H1 (cell line): ENCODE measurements around the gene RHBDL2. TPM values are rescaled to one million over a fixed set of nuclear protein-coding genes. Genes with fewer than 3 reads are reported as not detected.

Experiments used
- CTCF ChIA-PET: fragments of 300-600 bp; sonication (Branson Sonifier 250); formaldehyde crosslinking; loops from one replicate; lab custom pipeline; 2021; ENCODE audit not compliant: partially characterized antibody; lab: Charles Lee
- POLR2A ChIA-PET: fragments of 300-600 bp; sonication (Branson Sonifier 250); formaldehyde crosslinking; loops from one replicate; lab custom pipeline; 2021; ENCODE audit warnings: inconsistent platforms; ENCODE audit not compliant: partially characterized antibody; lab: Charles Lee
- DNase-seq, 2 experiments: peaks; one replicate each; pipeline versions ENCODE4 v3.0.0 to v3.0.0-alpha.2; 2010 to 2022; ENCODE audit warnings: low spot score in 2 of 2, low read depth in 1 of 2, mixed read lengths in 1 of 2
- FAIRE-seq: peaks from 2 replicates; lab custom pipeline; 2011; peaks lifted over from hg19 to GRCh38; lab: Jason Lieb, UNC
- H2AFZ ChIP-seq: 2 replicates; pipeline ENCODE4 v1.8.1; 2012; ENCODE audit warnings: low read length, inconsistent platforms
- H2AK5ac ChIP-seq: 2 replicates; pipeline ENCODE4 v1.6.1; 2013; ENCODE audit warnings: low read depth, low read length
- H2BK120ac ChIP-seq: replicated peaks from 2 replicates; pipeline ENCODE3; 2013; ENCODE audit warnings: low read depth, low read length, inconsistent platforms
- H2BK12ac ChIP-seq: 2 replicates; pipeline ENCODE4 v1.6.1; 2013; ENCODE audit warnings: low read depth, low read length
- H2BK15ac ChIP-seq: 2 replicates; pipeline ENCODE4 v1.6.1; 2013; ENCODE audit warnings: low read length
- H2BK20ac ChIP-seq: 2 replicates; pipeline ENCODE4 v1.6.1; 2013; ENCODE audit warnings: low read length
- H2BK5ac ChIP-seq: 2 replicates; pipeline ENCODE4 v1.6.1; 2013; ENCODE audit warnings: low read depth, low read length
- H3K14ac ChIP-seq: 2 replicates; pipeline ENCODE4 v1.6.1; 2013; ENCODE audit warnings: inconsistent platforms; ENCODE audit not compliant: insufficient read length
- H3K18ac ChIP-seq: 2 replicates; pipeline ENCODE4 v1.6.1; 2013; ENCODE audit warnings: low read length; ENCODE audit errors: extremely low read depth
- H3K23ac ChIP-seq: 2 replicates; pipeline ENCODE4 v1.6.1; 2013; ENCODE audit warnings: inconsistent platforms; ENCODE audit not compliant: insufficient read length
- H3K23me2 ChIP-seq: 2 replicates; pipeline ENCODE4 v1.6.1; 2013; ENCODE audit warnings: low read depth, low read length
- H3K27ac ChIP-seq: 2 replicates; pipeline ENCODE4 v1.6.1; 2011; ENCODE audit warnings: low read depth, low read length, inconsistent platforms
- H3K27me3 ChIP-seq, 4 experiments: replicated peaks in 1 of 4; 1 replicate in 1 of 4; 2 replicates in 3 of 4; pipeline versions ENCODE4 v1.6.1 to v1.8.1; 2011 to 2013; ENCODE audit warnings: low read length in 3 of 4, mild to moderate bottlenecking in 3 of 4, inconsistent platforms in 2 of 4, mixed read lengths in 2 of 4, moderate library complexity in 1 of 4; ENCODE audit not compliant: control insufficient read depth in 3 of 4, insufficient read depth in 3 of 4; ENCODE audit errors: extremely low read depth in 1 of 4
- H3K36me3 ChIP-seq, 4 experiments: 2 replicates each; pipeline versions ENCODE4 v1.6.1 to v1.8.1; 2011 to 2013; ENCODE audit warnings: mild to moderate bottlenecking in 4 of 4, low read length in 3 of 4, moderate library complexity in 2 of 4, control low read depth in 1 of 4, inconsistent platforms in 1 of 4; ENCODE audit not compliant: insufficient read depth in 4 of 4, control insufficient read depth in 2 of 4
- H3K4ac ChIP-seq: replicated peaks from 2 replicates; pipeline ENCODE3; 2013; ENCODE audit warnings: low read length, low read depth, mixed read lengths, inconsistent platforms; ENCODE audit not compliant: insufficient read length
- H3K4me1 ChIP-seq, 4 experiments: replicated peaks in 1 of 4; 1 replicate in 1 of 4; 2 replicates in 3 of 4; pipeline versions ENCODE4 v1.6.1 to v1.8.1; 2011 to 2013; ENCODE audit warnings: low read length in 3 of 4, inconsistent platforms in 2 of 4, mixed read lengths in 1 of 4; ENCODE audit not compliant: insufficient read depth in 4 of 4, control insufficient read depth in 3 of 4
- H3K4me2 ChIP-seq, 2 experiments: 2 replicates each; pipeline versions ENCODE4 v1.6.1 to v1.8.1; 2011 to 2013; ENCODE audit warnings: low read depth in 2 of 2, low read length in 2 of 2, control low read depth in 1 of 2, inconsistent platforms in 1 of 2, mild to moderate bottlenecking in 1 of 2; ENCODE audit not compliant: insufficient read depth in 1 of 2
- H3K4me3 ChIP-seq, 4 experiments: fragments of 200-600, 300-600 bp in 1 of 4; sonication (generic), shearing (Covaris generic), sonication (Bioruptor Twin) in 1 of 4; 2 replicates each; pipeline versions ENCODE4 v1.5.1 to v1.8.1; 2011 to 2016; ENCODE audit warnings: low read length in 4 of 4, low read depth in 3 of 4, control low read depth in 2 of 4, inconsistent platforms in 2 of 4, mild to moderate bottlenecking in 2 of 4, mixed read lengths in 1 of 4, moderate library complexity in 1 of 4; ENCODE audit not compliant: insufficient read depth in 2 of 4; ENCODE audit errors: extremely low read depth in 1 of 4
- H3K56ac ChIP-seq: replicated peaks from 2 replicates; pipeline ENCODE3; 2013; ENCODE audit warnings: low read depth, mild to moderate bottlenecking, mixed read lengths, low read length, inconsistent platforms; ENCODE audit not compliant: insufficient read length
- H3K79me1 ChIP-seq: 2 replicates; pipeline ENCODE4 v1.6.1; 2013; ENCODE audit warnings: low read depth, low read length, control low read depth
- H3K79me2 ChIP-seq, 2 experiments: 2 replicates each; pipeline versions ENCODE4 v1.6.1 to v1.8.1; 2012 to 2013; ENCODE audit warnings: low read length in 2 of 2, mild to moderate bottlenecking in 2 of 2, inconsistent platforms in 1 of 2; ENCODE audit not compliant: insufficient read depth in 2 of 2, control insufficient read depth in 1 of 2
- H3K9ac ChIP-seq, 4 experiments: replicated peaks in 1 of 4; 1 replicate in 1 of 4; 2 replicates in 3 of 4; pipeline versions ENCODE4 v1.6.1 to v1.8.1; 2011 to 2013; ENCODE audit warnings: low read depth in 3 of 4, low read length in 3 of 4, control low read depth in 2 of 4, mild to moderate bottlenecking in 2 of 4, moderate library complexity in 2 of 4, inconsistent platforms in 1 of 4; ENCODE audit errors: extremely low read depth in 1 of 4
- H3K9me3 ChIP-seq, 2 experiments: 2 replicates each; pipeline versions ENCODE4 v1.6.1 to v1.8.1; 2012 to 2013; ENCODE audit warnings: mild to moderate bottlenecking in 2 of 2, moderate library complexity in 2 of 2, control low read depth in 1 of 2, inconsistent platforms in 1 of 2, low read depth in 1 of 2, low read length in 1 of 2, mixed read lengths in 1 of 2; ENCODE audit not compliant: insufficient read depth in 2 of 2
- H4K20me1 ChIP-seq, 2 experiments: replicated peaks in 1 of 2; 2 replicates each; pipeline versions ENCODE3 to v1.8.1; 2011 to 2013; ENCODE audit warnings: inconsistent platforms in 2 of 2, low read length in 2 of 2, mild to moderate bottlenecking in 1 of 2; ENCODE audit not compliant: insufficient read depth in 2 of 2, control insufficient read depth in 1 of 2
- H4K5ac ChIP-seq: 2 replicates; pipeline ENCODE4 v1.6.1; 2013; ENCODE audit warnings: low read length, low read depth, mixed read lengths, inconsistent platforms; ENCODE audit not compliant: insufficient read length
- H4K8ac ChIP-seq: 2 replicates; pipeline ENCODE4 v1.8.0; 2013; ENCODE audit warnings: mild to moderate bottlenecking, moderate library complexity, low read length, inconsistent platforms; ENCODE audit not compliant: insufficient read depth; ENCODE audit errors: extremely low read depth
- H4K91ac ChIP-seq: replicated peaks from 2 replicates; pipeline ENCODE3; 2013; ENCODE audit warnings: low read length, mixed read lengths, inconsistent platforms; ENCODE audit not compliant: insufficient read length
- RAD21 ChIP-seq, 2 experiments: IDR thresholded peaks in 1 of 2; conservative IDR thresholded peaks in 1 of 2; 2 replicates each; pipeline ENCODE4 v1.6.1; 2011; ENCODE audit warnings: low read depth in 2 of 2, low read length in 2 of 2, improper control_type of control experiment in 1 of 2, inconsistent platforms in 1 of 2, mild to moderate bottlenecking in 1 of 2, moderate library complexity in 1 of 2
- RFX5 ChIP-seq: IDR thresholded peaks from 2 replicates; pipeline ENCODE4 v1.6.1; 2011; ENCODE audit warnings: low read depth, low read length, improper control_type of control experiment, borderline replicate concordance
- WGBS, 2 experiments: shearing (Covaris generic) in 1 of 2; methylation state at CpG; one replicate each; pipeline versions ENCODE4 v1.1.6 to v1.1.7; 2013 to 2015; ENCODE audit warnings: low lambda C conversion rate in 2 of 2, mixed read lengths in 2 of 2, inconsistent platforms in 1 of 2, low coverage in 1 of 2, missing lambda C conversion rate in 1 of 2; ENCODE audit not compliant: insufficient replicate concordance in 2 of 2, insufficient coverage in 1 of 2, insufficient read length in 1 of 2; ENCODE audit errors: extremely low coverage in 1 of 2, missing lambda C conversion rate in 1 of 2; 5-methylcytosine and 5-hydroxymethylcytosine counted together
- polyA plus RNA-seq, 7 experiments: library from polyadenylated mRNA; depleted of rRNA in 3 of 7; stranded (reverse) in 5 of 7; unstranded in 2 of 7; fragments of >200 nt in 5 of 7; fragments of 200-250 nt in 2 of 7; gene quantifications; 1 replicate in 5 of 7; 2 replicates in 1 of 7; 4 replicates in 1 of 7; pipeline versions ENCODE4 v1.2.1 to v1.2.3, GENCODE V29; 2011 to 2013; ENCODE audit warnings: missing spikeins in 2 of 7, mixed read lengths in 2 of 7
- total RNA-seq: library from RNA; stranded (reverse); fragmentation: NEBNext Ultra II Directional; extraction: Animal tissue kit (Norgen Biotek cat#: 25700); gene quantifications from 2 replicates; pipeline ENCODE4 v1.2.1, GENCODE V29; 2021

The RHBDL2 gene
- total and polyA plus RNA-seq, 2 of the 8 experiments (the other 6 are each of a cell fraction or from before 2014, with no cell fraction given): 0.42 to 0.84 TPM

DNA sequence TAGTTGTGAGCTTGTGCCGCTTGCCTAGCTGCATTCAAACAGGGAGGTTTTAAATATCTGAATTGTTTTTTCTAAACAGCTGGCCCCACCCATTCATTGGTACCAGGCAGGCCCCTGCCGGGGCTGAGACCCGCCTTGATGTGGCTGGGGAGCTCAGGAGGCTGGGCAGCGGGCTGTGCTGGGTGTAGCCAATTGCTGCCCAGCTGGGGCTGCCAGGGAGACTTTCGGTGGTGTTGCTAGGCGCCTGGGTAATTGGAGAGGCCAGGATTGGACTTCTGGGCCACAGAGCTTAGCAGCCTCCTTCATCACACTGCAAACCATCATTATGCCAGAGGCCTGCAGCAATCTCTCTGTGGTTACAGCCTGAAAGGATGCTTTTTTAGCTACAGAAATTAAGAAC, 12.2 kb downstream of the RHBDL2 start:
- Histone ChIP-seq H3K79me1 (no peaks in the 10 kb centered on the region), H3K4me2 (no peak overlapping the region), H4K8ac (no peak overlapping the region), H3K23ac (no peak overlapping the region), H3K36me3 (no peaks in the 10 kb centered on the region), H2BK12ac (no peak overlapping the region), H3K9me3 (no peaks in the 10 kb centered on the region), H2AK5ac (no peak overlapping the region), H4K91ac (no peak overlapping the region), H3K4ac (no peak overlapping the region), H2BK20ac (no peak overlapping the region), H2AFZ (peak overlapping the region; percentile 36; the same call in 1 of the 2 replicates), H3K4me3 (no peak overlapping the region), H3K9ac (no peak overlapping the region), H2BK15ac (peak overlapping the region; percentile 83; the same call in 1 of the 2 replicates), H3K14ac (no peak overlapping the region), H4K20me1 (no peaks in the 10 kb centered on the region), H3K4me1 (no peaks in the 10 kb centered on the region; a peak in 1 of 7 replicates), H3K18ac (no peak overlapping the region), H3K23me2 (no peaks in the 10 kb centered on the region), H3K27me3 (no peaks in the 10 kb centered on the region), H3K79me2 (no peaks in the 10 kb centered on the region), H3K27ac (no peak overlapping the region), H2BK5ac (no peak overlapping the region), H2BK120ac (no peak overlapping the region), H3K56ac (no peak overlapping the region), H4K5ac (no peak overlapping the region)
- DNase-seq (peak in 1 of 2 experiments; percentile 53), FAIRE-seq (no peak)
- POLR2A ChIA-PET: interaction anchor here (1.3 to 1.5 kb wide), 3 partner anchors 10 to 64 kb away, joined by 3 to 6 read pairs (median 4); no protein-coding TSS in a partner anchor
- CTCF ChIA-PET: interaction anchor here (0.7 to 1.4 kb wide), 6 partner anchors 10 to 97 kb away, joined by 3 to 6 read pairs (median 4); no protein-coding TSS in a partner anchor
- 88% methylated on average over 6 of the region's 6 CpGs; no CpG with 5 or more reads in 1 of the 2 experiments for WGBS, 2 experiments
- no peak for TF ChIP-seq RAD21 (IDR thresholded peaks at IDR 0.05 in 1 of 2, conservative IDR thresholded peaks at IDR 0.05 in 1 of 2; ENCODE audit: low read depth in 2 of 2, low read length in 2 of 2)
- TF ChIP-seq RFX5: peak; percentile 58; the same call in 1 of the 2 replicates
